Measurements from ENCODE around the gene RHOG.

Gene RHOG

DNA sequence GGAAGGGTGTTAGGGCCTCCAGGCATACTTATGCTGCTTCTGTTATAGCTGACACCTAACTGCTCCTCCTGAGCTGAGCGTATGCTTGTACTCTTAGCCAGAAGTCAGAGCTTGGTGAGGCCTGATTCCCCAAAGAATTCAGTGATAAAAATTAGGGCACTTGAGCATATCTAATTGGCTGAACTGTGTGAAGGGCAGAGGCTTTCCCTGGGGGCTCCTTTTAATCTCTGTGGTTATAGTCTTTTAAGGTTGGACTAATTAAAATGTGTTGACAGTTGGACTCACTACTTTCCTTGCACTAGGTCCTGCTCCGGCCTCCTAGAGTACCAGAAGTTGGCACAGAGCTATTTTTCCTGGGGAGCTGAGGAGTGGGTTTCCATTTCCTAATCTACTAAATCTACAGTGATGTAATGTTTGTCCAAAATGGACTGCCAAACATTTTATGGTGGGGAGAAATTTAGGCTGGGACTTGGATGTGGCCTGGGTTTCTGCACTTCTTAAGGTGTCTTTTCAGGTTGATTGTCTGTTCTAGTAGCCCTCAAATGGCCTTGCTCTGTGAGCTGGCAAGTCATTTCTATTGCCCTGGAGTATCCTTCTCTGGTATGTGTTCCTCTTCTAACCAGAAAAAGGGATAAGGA is 33.1 kb upstream of the RHOG start:
- DNase-seq: no peak
- H2AFZ ChIP-seq (ENCODE audit: low read length): no peak overlapping the region
- H3K27me3 ChIP-seq (replicated peaks; ENCODE audit: insufficient read depth, low read length): no peaks in the 10 kb centered on the region
- H3K9me3 ChIP-seq (replicated peaks; ENCODE audit: insufficient read depth, low read length): no peaks in the 10 kb centered on the region
- H3K4me1 ChIP-seq (ENCODE audit: low read length): peaks cover 26% of the 10 kb centered on the region
- TF ChIP-seq EZH2 (optimal IDR thresholded peaks at IDR 0.05; ENCODE audit: low read depth, low read length) (no peak), CTCF (IDR thresholded peaks at IDR 0.05; ENCODE audit: low read length) (no peak), EZH2phosphoT487 (IDR thresholded peaks at IDR 0.05; ENCODE audit: low read length) (no peak)
- no peaks in the 10 kb centered on the region for H3K9me2 ChIP-seq (replicated peaks; ENCODE audit: insufficient read depth, low read length)
- H3K9ac ChIP-seq (ENCODE audit: low read length): no peak overlapping the region
- no peak overlapping the region for H3K4me3 ChIP-seq (ENCODE audit: low read length)
- H3K27ac ChIP-seq (ENCODE audit: low read length): no peak overlapping the region
- peaks cover 14% of the 10 kb centered on the region; the same call in 1 of the 2 replicates for H4K20me1 ChIP-seq (ENCODE audit: insufficient read depth, low read length)
- no peak overlapping the region for H3K4me2 ChIP-seq (ENCODE audit: low read depth, low read length)
- H3K79me2 ChIP-seq (ENCODE audit: low read length): peaks cover 97% of the 10 kb centered on the region
- peaks cover 4% of the 10 kb centered on the region; the same call in 1 of the 2 replicates for H3F3A ChIP-seq (ENCODE audit: insufficient read depth, low read length)
- H3K36me3 ChIP-seq (replicated peaks; ENCODE audit: insufficient read depth, low read length): no peaks in the 10 kb centered on the region

GRCh38 chr11:3867209-3868091 is 26.7 kb upstream of the RHOG start:
- Histone ChIP-seq H3K27me3 (replicated peaks; ENCODE audit: insufficient read depth, low read length) (no peaks in the 10 kb centered on the region), H3K9me3 (replicated peaks; ENCODE audit: insufficient read depth, low read length) (no peaks in the 10 kb centered on the region), H3K4me1 (ENCODE audit: low read length) (peaks cover 60% of the 10 kb centered on the region), H3K9ac (ENCODE audit: low read length) (no peak overlapping the region), H3F3A (ENCODE audit: insufficient read depth, low read length) (peaks cover 33% of the 10 kb centered on the region), H4K20me1 (ENCODE audit: insufficient read depth, low read length) (peaks cover 3% of the 10 kb centered on the region), H2AFZ (ENCODE audit: low read length) (no peak overlapping the region), H3K4me2 (ENCODE audit: low read depth, low read length) (peak overlapping the region; percentile 43), H3K9me2 (replicated peaks; ENCODE audit: insufficient read depth, low read length) (no peaks in the 10 kb centered on the region), H3K4me3 (ENCODE audit: low read length) (no peak overlapping the region), H3K36me3 (replicated peaks; ENCODE audit: insufficient read depth, low read length) (no peaks in the 10 kb centered on the region), H3K79me2 (ENCODE audit: low read length) (peaks cover 99% of the 10 kb centered on the region), H3K27ac (ENCODE audit: low read length) (peak overlapping the region; percentile 52; the same call in 1 of the 2 replicates)
- no peak for TF ChIP-seq EZH2 (optimal IDR thresholded peaks at IDR 0.05; ENCODE audit: low read depth, low read length)
- TF ChIP-seq EZH2phosphoT487 (IDR thresholded peaks at IDR 0.05; ENCODE audit: low read length): no peak
- no peak for TF ChIP-seq CTCF (IDR thresholded peaks at IDR 0.05; ENCODE audit: low read length)
- peak; percentile 75 for DNase-seq

DNA sequence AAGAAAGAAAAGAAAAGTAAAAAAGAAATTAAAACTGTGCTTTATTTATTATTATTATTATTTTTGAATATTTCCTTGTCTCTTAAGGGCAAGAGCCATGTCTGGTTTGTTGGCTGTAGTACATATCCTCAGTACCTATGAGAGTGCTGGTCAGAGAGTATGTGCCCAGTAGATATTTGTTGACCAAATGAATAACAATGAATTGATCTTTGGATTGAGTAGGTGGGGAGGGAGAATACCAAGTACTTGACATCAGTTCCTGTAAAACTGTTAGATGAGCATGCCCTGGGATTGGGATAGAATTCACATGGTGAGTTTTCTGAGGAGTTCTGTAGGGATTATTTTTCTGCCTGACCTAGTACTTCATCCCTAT is 26.1 kb upstream of the RHOG start:
- DNase-seq: no peak
- Histone ChIP-seq H3K27ac (ENCODE audit: low read length) (peak overlapping the region; percentile 52; the same call in 1 of the 2 replicates), H3K9me3 (replicated peaks; ENCODE audit: insufficient read depth, low read length) (no peaks in the 10 kb centered on the region), H3K9me2 (replicated peaks; ENCODE audit: insufficient read depth, low read length) (no peaks in the 10 kb centered on the region), H3K9ac (ENCODE audit: low read length) (no peak overlapping the region), H3K4me3 (ENCODE audit: low read length) (no peak overlapping the region), H3K79me2 (ENCODE audit: low read length) (peaks cover 99% of the 10 kb centered on the region), H2AFZ (ENCODE audit: low read length) (no peak overlapping the region), H3K4me1 (ENCODE audit: low read length) (peaks cover 60% of the 10 kb centered on the region), H3K36me3 (replicated peaks; ENCODE audit: insufficient read depth, low read length) (no peaks in the 10 kb centered on the region), H3K27me3 (replicated peaks; ENCODE audit: insufficient read depth, low read length) (no peaks in the 10 kb centered on the region), H3F3A (ENCODE audit: insufficient read depth, low read length) (peaks cover 33% of the 10 kb centered on the region), H3K4me2 (ENCODE audit: low read depth, low read length) (peak overlapping the region; percentile 43), H4K20me1 (ENCODE audit: insufficient read depth, low read length) (peaks cover 3% of the 10 kb centered on the region)
- TF ChIP-seq CTCF (IDR thresholded peaks at IDR 0.05; ENCODE audit: low read length): no peak
- no peak for TF ChIP-seq EZH2 (optimal IDR thresholded peaks at IDR 0.05; ENCODE audit: low read depth, low read length)
- TF ChIP-seq EZH2phosphoT487 (IDR thresholded peaks at IDR 0.05; ENCODE audit: low read length): no peak

Measured in MM.1S (cell line).